ENCODE results near the gene NR3C2.

The NR3C2 gene

GRCh38 chr4:148441986-148442831, at the start of gene NR3C2:
Gene NR3C2 (minus strand): TSS chr4:148442414.
- H3K36me3 ChIP-seq (ENCODE audit: control insufficient read depth, insufficient read depth, low read length, severe bottlenecking), result no peaks in the 10 kb centered on the region
- H3K27me3 ChIP-seq (replicated peaks; ENCODE audit: control insufficient read depth, insufficient read depth, low read length), result no peaks in the 10 kb centered on the region
- H3K9me3 ChIP-seq (ENCODE audit: control insufficient read depth, low read length), result no peaks in the 10 kb centered on the region
- peak; percentile 99 for DNase-seq (ENCODE audit: low read depth)
- peak within 1 kb of the TSS; percentile 99 for H3K4me3 ChIP-seq (ENCODE audit: low read length)
- peak within 1 kb of the TSS; percentile 91 for H3K9ac ChIP-seq (ENCODE audit: low read length)
- peaks cover 9% of the 10 kb centered on the region for H3K4me1 ChIP-seq (ENCODE audit: control insufficient read depth, insufficient read depth, low read length)

GRCh38 chr4:148487181-148487580, 45.0 kb upstream of the NR3C2 start:
- H3K9me3 ChIP-seq (ENCODE audit: control insufficient read depth, low read length), result peaks cover 3% of the 10 kb centered on the region
- DNase-seq (ENCODE audit: low read depth), result no peak
- H3K9ac ChIP-seq (ENCODE audit: low read length), result no peak overlapping the region
- no peaks in the 10 kb centered on the region for H3K27me3 ChIP-seq (replicated peaks; ENCODE audit: control insufficient read depth, insufficient read depth, low read length)
- H3K4me1 ChIP-seq (ENCODE audit: control insufficient read depth, insufficient read depth, low read length), result no peaks in the 10 kb centered on the region
- no peak overlapping the region for H3K4me3 ChIP-seq (ENCODE audit: low read length)
- no peaks in the 10 kb centered on the region for H3K36me3 ChIP-seq (ENCODE audit: control insufficient read depth, insufficient read depth, low read length, severe bottlenecking)

- no peaks in the 10 kb centered on the region for H3K4me1 ChIP-seq (ENCODE audit: control insufficient read depth, insufficient read depth, low read length)
- no peaks in the 10 kb centered on the region for H3K27me3 ChIP-seq (replicated peaks; ENCODE audit: control insufficient read depth, insufficient read depth, low read length)
- peaks cover 3% of the 10 kb centered on the region for H3K9me3 ChIP-seq (ENCODE audit: control insufficient read depth, low read length)
- no peak overlapping the region for H3K9ac ChIP-seq (ENCODE audit: low read length)
- no peak overlapping the region for H3K4me3 ChIP-seq (ENCODE audit: low read length)
- no peaks in the 10 kb centered on the region for H3K36me3 ChIP-seq (ENCODE audit: control insufficient read depth, insufficient read depth, low read length, severe bottlenecking)
- DNase-seq (ENCODE audit: low read depth), result no peak
Measured at GRCh38 chr4:148481636-148482035, 39.4 kb upstream of the NR3C2 start.

GRCh38 chr4:148477276-148477675, 35.1 kb upstream of the NR3C2 start:
- Histone ChIP-seq H3K27me3 (replicated peaks; ENCODE audit: control insufficient read depth, insufficient read depth, low read length) (no peaks in the 10 kb centered on the region), H3K9ac (ENCODE audit: low read length) (no peak overlapping the region), H3K4me1 (ENCODE audit: control insufficient read depth, insufficient read depth, low read length) (no peaks in the 10 kb centered on the region), H3K4me3 (ENCODE audit: low read length) (no peak overlapping the region), H3K36me3 (ENCODE audit: control insufficient read depth, insufficient read depth, low read length, severe bottlenecking) (no peaks in the 10 kb centered on the region), H3K9me3 (ENCODE audit: control insufficient read depth, low read length) (peaks cover 6% of the 10 kb centered on the region)
- DNase-seq (ENCODE audit: low read depth), result no peak

GRCh38 chr4:148469938-148470337, 27.7 kb upstream of the NR3C2 start:
- Histone ChIP-seq H3K27me3 (replicated peaks; ENCODE audit: control insufficient read depth, insufficient read depth, low read length) (no peaks in the 10 kb centered on the region), H3K36me3 (ENCODE audit: control insufficient read depth, insufficient read depth, low read length, severe bottlenecking) (no peaks in the 10 kb centered on the region), H3K9me3 (ENCODE audit: control insufficient read depth, low read length) (peaks cover 3% of the 10 kb centered on the region), H3K4me3 (ENCODE audit: low read length) (no peak overlapping the region), H3K4me1 (ENCODE audit: control insufficient read depth, insufficient read depth, low read length) (no peaks in the 10 kb centered on the region), H3K9ac (ENCODE audit: low read length) (no peak overlapping the region)
- DNase-seq (ENCODE audit: low read depth), result no peak

- no peaks in the 10 kb centered on the region for H3K4me1 ChIP-seq (ENCODE audit: control insufficient read depth, insufficient read depth, low read length)
- no peaks in the 10 kb centered on the region for H3K27me3 ChIP-seq (replicated peaks; ENCODE audit: control insufficient read depth, insufficient read depth, low read length)
- H3K9me3 ChIP-seq (ENCODE audit: control insufficient read depth, low read length), result no peaks in the 10 kb centered on the region
- no peak for DNase-seq (ENCODE audit: low read depth)
- H3K36me3 ChIP-seq (ENCODE audit: control insufficient read depth, insufficient read depth, low read length, severe bottlenecking), result no peaks in the 10 kb centered on the region
- no peak overlapping the region for H3K4me3 ChIP-seq (ENCODE audit: low read length)
- H3K9ac ChIP-seq (ENCODE audit: low read length), result no peak overlapping the region
Measured at GRCh38 chr4:148454835-148455234, 12.6 kb upstream of the NR3C2 start.

- DNase-seq (ENCODE audit: low read depth), result no peak
Measured at GRCh38 chr4:148453833-148454232, 11.6 kb upstream of the NR3C2 start.

GRCh38 chr4:148452970-148453369, 10.8 kb upstream of the NR3C2 start:
- Histone ChIP-seq H3K27me3 (replicated peaks; ENCODE audit: control insufficient read depth, insufficient read depth, low read length) (no peaks in the 10 kb centered on the region), H3K36me3 (ENCODE audit: control insufficient read depth, insufficient read depth, low read length, severe bottlenecking) (no peaks in the 10 kb centered on the region), H3K4me1 (ENCODE audit: control insufficient read depth, insufficient read depth, low read length) (no peaks in the 10 kb centered on the region), H3K9me3 (ENCODE audit: control insufficient read depth, low read length) (no peaks in the 10 kb centered on the region), H3K9ac (ENCODE audit: low read length) (no peak overlapping the region), H3K4me3 (ENCODE audit: low read length) (no peak overlapping the region)
- no peak for DNase-seq (ENCODE audit: low read depth)

More at GRCh38 chr4:148453833-148454232, 11.6 kb upstream of the NR3C2 start:
- H3K36me3 ChIP-seq (ENCODE audit: control insufficient read depth, insufficient read depth, low read length, severe bottlenecking), result no peaks in the 10 kb centered on the region
- no peaks in the 10 kb centered on the region for H3K9me3 ChIP-seq (ENCODE audit: control insufficient read depth, low read length)
- no peaks in the 10 kb centered on the region for H3K27me3 ChIP-seq (replicated peaks; ENCODE audit: control insufficient read depth, insufficient read depth, low read length)
- no peak overlapping the region for H3K4me3 ChIP-seq (ENCODE audit: low read length)
- no peaks in the 10 kb centered on the region for H3K4me1 ChIP-seq (ENCODE audit: control insufficient read depth, insufficient read depth, low read length)
- H3K9ac ChIP-seq (ENCODE audit: low read length), result no peak overlapping the region

GRCh38 chr4:148449921-148450320, 7.7 kb upstream of the NR3C2 start:
- H3K27me3 ChIP-seq (replicated peaks; ENCODE audit: control insufficient read depth, insufficient read depth, low read length), result no peaks in the 10 kb centered on the region
- H3K9me3 ChIP-seq (ENCODE audit: control insufficient read depth, low read length), result no peaks in the 10 kb centered on the region
- no peak for DNase-seq (ENCODE audit: low read depth)
- H3K4me1 ChIP-seq (ENCODE audit: control insufficient read depth, insufficient read depth, low read length), result peaks cover 5% of the 10 kb centered on the region
- no peak overlapping the region for H3K4me3 ChIP-seq (ENCODE audit: low read length)
- H3K9ac ChIP-seq (ENCODE audit: low read length), result no peak overlapping the region
- H3K36me3 ChIP-seq (ENCODE audit: control insufficient read depth, insufficient read depth, low read length, severe bottlenecking), result no peaks in the 10 kb centered on the region

- H3K36me3 ChIP-seq (ENCODE audit: control insufficient read depth, insufficient read depth, low read length, severe bottlenecking), result no peaks in the 10 kb centered on the region
- peaks cover 10% of the 10 kb centered on the region for H3K4me1 ChIP-seq (ENCODE audit: control insufficient read depth, insufficient read depth, low read length)
- peak; percentile 14 for DNase-seq (ENCODE audit: low read depth)
- no peak overlapping the region for H3K4me3 ChIP-seq (ENCODE audit: low read length)
- no peaks in the 10 kb centered on the region for H3K27me3 ChIP-seq (replicated peaks; ENCODE audit: control insufficient read depth, insufficient read depth, low read length)
- no peaks in the 10 kb centered on the region for H3K9me3 ChIP-seq (ENCODE audit: control insufficient read depth, low read length)
- no peak overlapping the region for H3K9ac ChIP-seq (ENCODE audit: low read length)
Measured at GRCh38 chr4:148448141-148448540, 5.9 kb upstream of the NR3C2 start.

GRCh38 chr4:148447681-148448080, 5.5 kb upstream of the NR3C2 start:
- Histone ChIP-seq H3K9me3 (ENCODE audit: control insufficient read depth, low read length) (no peaks in the 10 kb centered on the region), H3K9ac (ENCODE audit: low read length) (no peak overlapping the region), H3K4me1 (ENCODE audit: control insufficient read depth, insufficient read depth, low read length) (peaks cover 14% of the 10 kb centered on the region), H3K4me3 (ENCODE audit: low read length) (peak overlapping the region; percentile 62), H3K27me3 (replicated peaks; ENCODE audit: control insufficient read depth, insufficient read depth, low read length) (no peaks in the 10 kb centered on the region), H3K36me3 (ENCODE audit: control insufficient read depth, insufficient read depth, low read length, severe bottlenecking) (no peaks in the 10 kb centered on the region)
- DNase-seq (ENCODE audit: low read depth), result peak; percentile 12

Data from adipocyte (in vitro differentiated cells).